Measurements from ENCODE around the gene UXS1.

GRCh38 chr2:106163948-106164545, 30.1 kb downstream of the UXS1 start:
- TF ChIP-seq MAX (IDR thresholded peaks at IDR 0.05) = no peak
- TF ChIP-seq EZH2 (IDR thresholded peaks at IDR 0.05; ENCODE audit: low read depth, low read length, severe bottlenecking) = no peak
- TF ChIP-seq CTCF (IDR thresholded peaks at IDR 0.05; ENCODE audit: control extremely low read depth in 1 of 3, insufficient read depth in 1 of 3, low read depth in 1 of 3, low read length in 3 of 3) = no peak
- TF ChIP-seq EP300 (IDR thresholded peaks at IDR 0.05; ENCODE audit: borderline replicate concordance in 1 of 2, low read depth in 2 of 2, low read length in 2 of 2) = no peak
- no peak for TF ChIP-seq TEAD4 (IDR thresholded peaks at IDR 0.05; ENCODE audit: low read depth, low read length)
- TF ChIP-seq JUND (IDR thresholded peaks at IDR 0.05; ENCODE audit: low read length) = no peak
- TF ChIP-seq POLR2A (IDR thresholded peaks at IDR 0.05; ENCODE audit: control extremely low read depth in 1 of 2, low read depth in 2 of 2, low read length in 2 of 2) = no peak

Data from H1 (cell line).